ENCODE measurements around the gene TMEM248.
"Not testable (repeated sequence)": the region's sequence is repeated elsewhere in the genome, so short reads cannot be mapped to it uniquely, and the experiment has no call there.

The TMEM248 gene

GRCh38 chr7:67004145-67004544 lies 83.1 kb downstream of the TMEM248 start:
- not testable (repeated sequence) for DNase-seq (ENCODE audit: low spot score)

DNA sequence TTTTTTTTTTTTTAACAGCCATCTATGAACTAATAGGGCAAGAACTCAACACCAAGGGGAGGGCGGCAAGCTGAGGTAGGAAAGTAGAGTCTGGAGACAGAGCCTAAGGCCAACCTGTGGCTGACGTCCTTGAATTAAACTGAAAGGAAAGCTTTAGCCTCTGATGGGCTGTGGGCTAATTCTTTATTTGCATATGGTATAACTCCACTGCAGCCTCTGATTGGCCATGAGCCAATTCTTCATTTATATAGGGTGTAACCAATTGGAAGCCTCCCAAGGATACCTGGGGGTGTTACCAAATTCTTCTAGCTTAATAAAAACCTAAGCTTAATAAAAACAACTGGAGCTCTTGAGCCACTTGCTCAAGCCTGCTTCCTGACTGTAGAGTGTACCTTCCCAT lies 85.9 kb downstream of the TMEM248 start:
- no peak for DNase-seq (ENCODE audit: low spot score)

Measured in D341Med (cell line).